Measurements from ENCODE around the gene CYP27B1. TPM values are rescaled to one million over a fixed set of nuclear protein-coding genes. Genes with fewer than 3 reads are reported as not detected.
"Not testable (repeated sequence)": the region's sequence is repeated elsewhere in the genome, so short reads cannot be mapped to it uniquely, and the experiment has no call there.

Gene CYP27B1
- total RNA-seq, 1 experiment from 2014 or later: 3.9 TPM

DNA sequence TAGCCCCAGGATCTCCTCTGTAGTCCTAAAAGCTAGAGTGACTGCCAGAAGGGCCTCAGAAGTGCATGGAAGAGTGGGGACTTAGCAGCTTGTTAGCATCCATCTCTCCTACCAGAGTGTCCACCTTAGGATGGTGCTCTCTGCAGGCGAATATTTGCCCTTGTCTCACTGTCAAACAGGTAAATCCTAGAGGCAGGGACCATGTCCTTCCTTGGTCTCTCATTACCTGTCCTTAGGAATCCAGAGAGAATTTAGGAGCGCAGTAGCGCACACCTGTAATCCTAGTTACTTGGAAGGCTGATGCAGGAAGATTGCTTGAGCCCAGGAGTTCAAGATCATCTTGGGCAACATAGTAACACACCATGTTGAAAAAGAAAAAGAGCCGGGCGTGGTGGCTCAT lies 49.7 kb downstream of the CYP27B1 start:
- in situ Hi-C loops (cut with HindIII; ENCODE audit: low sequenced_read_pairs): no loop called here
- DNase-seq (ENCODE audit: low spot score): no peak

DNA sequence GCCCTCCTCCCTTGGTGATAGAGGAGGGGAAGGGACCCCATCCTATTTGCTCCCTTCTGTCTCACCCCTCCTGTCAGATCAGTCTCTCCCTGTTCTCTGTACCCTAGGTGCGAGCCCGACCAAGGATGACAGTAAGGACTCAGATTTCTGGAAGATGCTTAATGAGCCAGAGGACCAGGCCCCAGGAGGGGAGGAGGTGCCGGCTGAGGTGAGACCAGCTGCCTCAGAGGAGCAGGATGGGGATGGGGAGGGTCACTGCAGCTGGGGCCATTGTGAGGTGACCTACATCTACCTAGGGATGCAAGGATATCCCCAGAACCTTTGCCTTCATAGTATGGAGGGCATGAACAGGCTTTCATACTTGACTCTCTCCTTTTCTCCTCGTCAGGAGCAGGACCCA lies 50.6 kb downstream of the CYP27B1 start:
- DNase-seq (ENCODE audit: low spot score): no peak
- in situ Hi-C loops (cut with HindIII; ENCODE audit: low sequenced_read_pairs): no loop called here

- no peak for DNase-seq (ENCODE audit: low spot score)
- in situ Hi-C loops (cut with HindIII; ENCODE audit: low sequenced_read_pairs): no loop called here
Measured at GRCh38 chr12:57715786-57716185, 51.1 kb downstream of the CYP27B1 start.

- DNase-seq (ENCODE audit: low spot score); in situ Hi-C loops (cut with HindIII; ENCODE audit: low sequenced_read_pairs): not testable (repeated sequence)
Measured at GRCh38 chr12:57715036-57715748, 51.7 kb downstream of the CYP27B1 start.

GRCh38 chr12:57713209-57713608 lies 53.7 kb downstream of the CYP27B1 start:
- in situ Hi-C loops (cut with HindIII; ENCODE audit: low sequenced_read_pairs): no loop called here
- no peak for DNase-seq (ENCODE audit: low spot score)

DNA sequence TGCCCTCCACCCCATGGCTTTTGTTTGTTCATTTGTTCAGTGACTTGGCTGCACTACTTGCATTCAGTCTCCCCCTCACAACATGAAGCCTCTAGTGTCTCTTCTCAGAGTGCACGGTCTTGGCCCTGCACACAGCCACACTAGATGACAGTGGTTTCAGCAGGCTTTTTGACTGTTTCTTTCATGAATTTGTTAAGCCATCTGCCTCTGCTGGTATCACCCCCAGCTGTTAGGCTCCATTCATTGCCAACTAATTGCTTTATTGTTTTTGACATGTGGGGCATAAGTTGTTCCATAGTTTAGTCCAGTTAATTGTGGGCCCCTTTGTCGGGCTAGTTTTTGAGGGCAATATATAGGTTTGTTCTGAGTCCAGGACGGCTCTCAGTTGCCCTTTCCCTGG lies 54.2 kb downstream of the CYP27B1 start:
- in situ Hi-C loops (cut with HindIII; ENCODE audit: low sequenced_read_pairs): no loop called here
- no peak for DNase-seq (ENCODE audit: low spot score)

Other genes starting within 250 kb of the CYP27B1 start
- 23.7 and 24.6 TPM in 2 replicates for gene DDIT3, start 246.6 kb downstream of the CYP27B1 start, total RNA-seq (2014; rRNA removed; shearing (Covaris generic))
- 1.4 and 2.1 TPM in 2 replicates for gene MBD6, start 244.3 kb downstream of the CYP27B1 start, total RNA-seq (2014; rRNA removed; shearing (Covaris generic))
- gene DCTN2, start 219.9 kb downstream of the CYP27B1 start, total RNA-seq (2014; rRNA removed; shearing (Covaris generic)): 158 and 162 TPM in 2 replicates
- gene KIF5A, start 217.0 kb downstream of the CYP27B1 start, total RNA-seq (2014; rRNA removed; shearing (Covaris generic)): not detected in 2 replicates
- 19.4 and 25.2 TPM in 2 replicates for gene PIP4K2C, start 175.9 kb downstream of the CYP27B1 start, total RNA-seq (2014; rRNA removed; shearing (Covaris generic))
- gene DTX3, start 162.3 kb downstream of the CYP27B1 start, total RNA-seq (2014; rRNA removed; shearing (Covaris generic)): 21.9 and 23.0 TPM in 2 replicates
- gene ARHGEF25, start 155.6 kb downstream of the CYP27B1 start, total RNA-seq (2014; rRNA removed; shearing (Covaris generic)): 4.6 and 5.7 TPM in 2 replicates
- 12.4 and 19.8 TPM in 2 replicates for gene B4GALNT1, start 133.9 kb downstream of the CYP27B1 start, total RNA-seq (2014; rRNA removed; shearing (Covaris generic))
- 106 and 134 TPM in 2 replicates for gene OS9, start 72.9 kb downstream of the CYP27B1 start, total RNA-seq (2014; rRNA removed; shearing (Covaris generic))
- 11.0 and 11.3 TPM in 2 replicates for gene AGAP2, start 28.3 kb downstream of the CYP27B1 start, total RNA-seq (2014; rRNA removed; shearing (Covaris generic))
- 30.5 and 46.9 TPM in 2 replicates for gene TSPAN31, start 22.0 kb downstream of the CYP27B1 start, total RNA-seq (2014; rRNA removed; shearing (Covaris generic))
- 721 and 790 TPM in 2 replicates for gene CDK4, start 14.8 kb downstream of the CYP27B1 start, total RNA-seq (2014; rRNA removed; shearing (Covaris generic))
- 7.2 and 14.2 TPM in 2 replicates for gene MARCHF9, start 12.0 kb downstream of the CYP27B1 start, total RNA-seq (2014; rRNA removed; shearing (Covaris generic))
- gene METTL1, start 5.0 kb upstream of the CYP27B1 start, total RNA-seq (2014; rRNA removed; shearing (Covaris generic)): 15.6 and 30.1 TPM in 2 replicates
- 5.1 and 7.0 TPM in 2 replicates for gene EEF1AKMT3, start 5.5 kb upstream of the CYP27B1 start, total RNA-seq (2014; rRNA removed; shearing (Covaris generic))
- 73.7 and 75.2 TPM in 2 replicates for gene TSFM, start 15.7 kb upstream of the CYP27B1 start, total RNA-seq (2014; rRNA removed; shearing (Covaris generic))
- gene AVIL, start 51.7 kb upstream of the CYP27B1 start, total RNA-seq (2014; rRNA removed; shearing (Covaris generic)): 0.12 and 0.71 TPM in 2 replicates
- 64.1 and 78.6 TPM in 2 replicates for gene CTDSP2, start 79.7 kb upstream of the CYP27B1 start, total RNA-seq (2014; rRNA removed; shearing (Covaris generic))
- gene ATP23, start 174.5 kb upstream of the CYP27B1 start, total RNA-seq (2014; rRNA removed; shearing (Covaris generic)): 16.9 and 35.0 TPM in 2 replicates

Data from G401 (cell line).